CD4-positive, alpha-beta T cell (primary cell): ENCODE data around the gene FGD5. TPM values are rescaled to one million over a fixed set of nuclear protein-coding genes. Genes with fewer than 3 reads are reported as not detected.

Experiments
- ATAC-seq: fragments of 200-7000 bp; cut with Tn5 transposase; one replicate; pipeline ENCODE4 v1.10.0; 2022; ENCODE audit warnings: mild to moderate bottlenecking; ENCODE audit not compliant: poor library complexity
- CTCF ChIA-PET: fragments of 350-600 bp; sonication (Branson Sonifier 250); formaldehyde crosslinking; loops from one replicate; lab custom pipeline; 2021; ENCODE audit warnings: antibody characterized with exemption, inconsistent platforms; lab: Charles Lee
- POLR2A ChIA-PET: fragments of 350-600 bp; sonication (Branson Sonifier 250); formaldehyde crosslinking; loops from one replicate; lab custom pipeline; 2021; ENCODE audit warnings: antibody characterized with exemption, inconsistent platforms; lab: Charles Lee
- DNase-seq, 14 experiments: peaks; one replicate each; pipeline ENCODE4 v3.0.0-alpha.2; 2013 to 2020; ENCODE audit warnings: mixed read lengths in 2 of 14
- H3K27ac ChIP-seq, 2 donors: one replicate each; pipeline versions ENCODE4 v1.5.1 to v1.7.0; 2013; ENCODE audit warnings: low read length in 2 of 2, low read depth in 1 of 2, mild to moderate bottlenecking in 1 of 2
- H3K27me3 ChIP-seq, 2 experiments: 1 replicate in 1 of 2; 2 replicates in 1 of 2; pipeline versions ENCODE4 v1.6.1 to v1.7.0; 2013; ENCODE audit warnings: low read length in 2 of 2, control low read depth in 1 of 2, mild to moderate bottlenecking in 1 of 2, moderate library complexity in 1 of 2; ENCODE audit not compliant: insufficient read depth in 2 of 2, control insufficient read depth in 1 of 2
- H3K36me3 ChIP-seq: one replicate; pipeline ENCODE4 v1.6.1; 2013; ENCODE audit warnings: low read length, control low read depth; ENCODE audit not compliant: insufficient read depth
- H3K4me1 ChIP-seq: one replicate; pipeline ENCODE4 v1.6.1; 2013; ENCODE audit warnings: low read length, control low read depth; ENCODE audit not compliant: insufficient read depth
- H3K4me3 ChIP-seq: one replicate; pipeline ENCODE4 v1.5.1; 2013; ENCODE audit warnings: mild to moderate bottlenecking, low read length, moderate library complexity
- H3K9me3 ChIP-seq, 2 experiments: 1 replicate in 1 of 2; 2 replicates in 1 of 2; pipeline versions ENCODE4 v1.6.1 to v1.7.0; 2013; ENCODE audit warnings: low read length in 2 of 2, mild to moderate bottlenecking in 2 of 2, control low read depth in 1 of 2, moderate library complexity in 1 of 2; ENCODE audit not compliant: control insufficient read depth in 1 of 2, insufficient read depth in 1 of 2
- H3K27ac Mint-ChIP-seq: one replicate; pipeline ENCODE4 v1.8.0; 2020; ENCODE audit warnings: mixed read lengths
- H3K27me3 Mint-ChIP-seq: one replicate; pipeline ENCODE4 v1.8.0; 2021; ENCODE audit warnings: mixed read lengths
- H3K36me3 Mint-ChIP-seq: one replicate; pipeline ENCODE4 v1.8.0; 2021; ENCODE audit warnings: low read depth, mixed read lengths
- H3K4me1 Mint-ChIP-seq: one replicate; pipeline ENCODE4 v1.8.0; 2021; ENCODE audit warnings: low read depth, mixed read lengths
- H3K4me3 Mint-ChIP-seq: one replicate; pipeline ENCODE4 v1.8.0; 2020; ENCODE audit warnings: mild to moderate bottlenecking, mixed read lengths
- H3K9me3 Mint-ChIP-seq: one replicate; pipeline ENCODE4 v1.8.0; 2020; ENCODE audit warnings: mixed read lengths
- intact Hi-C, 2 experiments: fragments of 100-400 bp; cut with DNase I in 1 of 2; cut with micrococcal nuclease in 1 of 2; formaldehyde crosslinking; loops; one replicate each; pipeline versions ENCODE4 v1.15.1 to v1.9.0; 2023 to 2025; cut with DNase I, micrococcal nuclease
- total RNA-seq, 174 experiments: library from RNA in 2 of 174; stranded (reverse) in 2 of 174; gene quantifications; one replicate each; pipeline ENCODE4 v1.2.3 and lab custom pipeline; 2021 to 2026
- TF ChIP-seq, protein P1 (sequence below): fragments of 200-600 bp; IDR thresholded peaks from one replicate; pipeline ENCODE4 v1.8.0; 2022; ENCODE audit warnings: antibody characterized with exemption, mild to moderate bottlenecking

The FGD5 gene
- total RNA-seq, 2 experiments from 2014 or later = not detected

DNA sequence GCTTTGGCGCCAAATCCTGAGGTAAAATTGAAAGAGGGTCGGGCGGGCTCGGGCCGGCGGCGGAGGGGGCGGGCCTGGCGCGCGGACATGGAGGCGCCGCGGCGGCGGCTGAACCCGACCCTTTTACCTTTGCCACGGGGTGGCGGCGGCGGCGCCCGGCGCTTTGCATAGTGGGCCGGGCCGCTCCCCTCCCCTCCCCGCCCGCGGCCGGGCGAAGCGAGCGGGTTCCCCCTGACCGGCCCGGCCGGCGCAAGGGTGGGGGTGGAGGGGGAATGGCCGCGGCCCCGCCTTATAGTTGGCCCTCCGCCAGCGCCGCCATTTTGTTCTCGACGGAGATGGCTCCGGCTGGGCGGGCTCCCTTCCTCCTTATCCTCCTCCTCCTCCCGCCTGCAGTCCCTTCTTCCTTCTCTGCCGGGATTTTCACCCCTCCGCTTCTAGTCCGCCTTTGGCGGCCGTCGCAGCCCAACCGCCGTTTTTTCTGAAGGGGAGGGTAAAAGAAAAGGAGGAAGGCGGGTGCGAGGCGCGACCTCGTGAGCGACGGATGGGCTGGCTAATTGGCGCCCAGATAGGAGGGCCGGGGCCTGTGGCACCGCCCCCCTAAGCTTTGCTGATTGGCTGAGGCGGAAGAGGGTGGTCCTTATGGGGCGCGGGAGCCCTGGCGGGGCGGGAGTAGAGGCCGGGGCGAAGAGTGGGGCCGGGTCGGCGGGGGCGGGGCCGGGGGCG, 129.3 kb downstream of the FGD5 start:
- DNase-seq = peak; percentile 93 to 97 (median 95)
- Histone ChIP-seq H3K4me3 (peak overlapping the region; percentile 96), H3K36me3 (peaks cover 32% of the 10 kb centered on the region), H3K4me1 (peaks cover 30% of the 10 kb centered on the region), H3K27me3 (no peaks in the 10 kb centered on the region), H3K9me3 (no peaks in the 10 kb centered on the region), H3K27ac (peak overlapping the region; percentile 98 to 99)
- H3K27ac Mint-ChIP-seq = peak overlapping the region; percentile 98
- H3K4me3 Mint-ChIP-seq = peak overlapping the region; percentile 98
- POLR2A ChIA-PET = interaction anchor here (0.6 to 2.7 kb wide), 19 partner anchors 8 to 823 kb away, joined by 3 to 40 read pairs (median 5); partner anchors contain the start of genes CAPN7, CCDC174, CHCHD4 and LSM3
- no peaks in the 10 kb centered on the region for H3K27me3 Mint-ChIP-seq
- peaks cover 43% of the 10 kb centered on the region for H3K36me3 Mint-ChIP-seq
- no peaks in the 10 kb centered on the region for H3K9me3 Mint-ChIP-seq
- ATAC-seq = peak; percentile 90
- peaks cover 65% of the 10 kb centered on the region for H3K4me1 Mint-ChIP-seq
- TF ChIP-seq, protein P1, sequence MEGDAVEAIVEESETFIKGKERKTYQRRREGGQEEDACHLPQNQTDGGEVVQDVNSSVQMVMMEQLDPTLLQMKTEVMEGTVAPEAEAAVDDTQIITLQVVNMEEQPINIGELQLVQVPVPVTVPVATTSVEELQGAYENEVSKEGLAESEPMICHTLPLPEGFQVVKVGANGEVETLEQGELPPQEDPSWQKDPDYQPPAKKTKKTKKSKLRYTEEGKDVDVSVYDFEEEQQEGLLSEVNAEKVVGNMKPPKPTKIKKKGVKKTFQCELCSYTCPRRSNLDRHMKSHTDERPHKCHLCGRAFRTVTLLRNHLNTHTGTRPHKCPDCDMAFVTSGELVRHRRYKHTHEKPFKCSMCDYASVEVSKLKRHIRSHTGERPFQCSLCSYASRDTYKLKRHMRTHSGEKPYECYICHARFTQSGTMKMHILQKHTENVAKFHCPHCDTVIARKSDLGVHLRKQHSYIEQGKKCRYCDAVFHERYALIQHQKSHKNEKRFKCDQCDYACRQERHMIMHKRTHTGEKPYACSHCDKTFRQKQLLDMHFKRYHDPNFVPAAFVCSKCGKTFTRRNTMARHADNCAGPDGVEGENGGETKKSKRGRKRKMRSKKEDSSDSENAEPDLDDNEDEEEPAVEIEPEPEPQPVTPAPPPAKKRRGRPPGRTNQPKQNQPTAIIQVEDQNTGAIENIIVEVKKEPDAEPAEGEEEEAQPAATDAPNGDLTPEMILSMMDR = no peak
- CTCF ChIA-PET = no interaction called here
- intact Hi-C loops = loop anchor here (1.0 to 10.0 kb wide), 10 partner anchors 147 to 909 kb away; partner anchors contain the start of genes CCDC174 (in 2 of the 2), RBSN (in 2 of the 2), BTD (in 1 of the 2) and CHCHD4 (in 1 of the 2)

DNA sequence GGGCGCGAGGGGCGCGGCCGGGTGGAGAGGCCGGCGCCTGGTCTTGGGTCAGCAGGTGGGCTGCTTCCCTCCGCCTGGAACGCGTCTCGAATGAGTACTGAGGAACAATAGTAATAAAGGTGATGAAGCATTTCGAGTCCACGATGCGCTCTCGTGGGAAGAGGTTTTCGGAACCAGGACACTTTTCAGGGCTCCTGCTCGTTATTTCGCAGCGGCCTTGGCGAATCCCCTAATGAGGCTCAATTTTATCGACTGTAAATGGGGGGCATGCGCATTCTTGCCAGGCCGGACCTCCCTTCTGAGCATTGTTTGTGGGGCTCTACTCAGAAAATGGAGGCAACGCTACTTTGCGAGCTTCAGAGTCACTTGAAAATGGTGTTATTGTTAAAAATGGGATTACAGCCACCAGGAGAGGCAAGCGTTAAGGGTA, 129.9 kb downstream of the FGD5 start:
- peak overlapping the region; percentile 98 for H3K4me3 Mint-ChIP-seq
- POLR2A ChIA-PET = interaction anchor here (0.6 to 2.7 kb wide), 13 partner anchors 8 to 824 kb away, joined by 3 to 27 read pairs (median 3); partner anchors contain the start of genes CAPN7, CCDC174, CHCHD4 and LSM3
- intact Hi-C loops = loop anchor here (1.0 to 10.0 kb wide), 10 partner anchors 117 to 909 kb away; partner anchors contain the start of genes RBSN (in 2 of the 2), BTD (in 1 of the 2), CCDC174 (in 1 of the 2) and CHCHD4 (in 1 of the 2)
- Histone ChIP-seq H3K9me3 (no peaks in the 10 kb centered on the region), H3K27me3 (no peaks in the 10 kb centered on the region), H3K4me3 (peak overlapping the region; percentile 96), H3K36me3 (peaks cover 30% of the 10 kb centered on the region), H3K27ac (peak overlapping the region; percentile 69 to 98), H3K4me1 (peaks cover 30% of the 10 kb centered on the region)
- H3K9me3 Mint-ChIP-seq = no peaks in the 10 kb centered on the region
- peaks cover 38% of the 10 kb centered on the region for H3K36me3 Mint-ChIP-seq
- CTCF ChIA-PET = no interaction called here
- DNase-seq (no peak), ATAC-seq (no peak)
- H3K27me3 Mint-ChIP-seq = no peaks in the 10 kb centered on the region
- H3K27ac Mint-ChIP-seq = peak overlapping the region; percentile 98
- TF ChIP-seq, protein P1 = no peak
- H3K4me1 Mint-ChIP-seq = peaks cover 60% of the 10 kb centered on the region

DNA sequence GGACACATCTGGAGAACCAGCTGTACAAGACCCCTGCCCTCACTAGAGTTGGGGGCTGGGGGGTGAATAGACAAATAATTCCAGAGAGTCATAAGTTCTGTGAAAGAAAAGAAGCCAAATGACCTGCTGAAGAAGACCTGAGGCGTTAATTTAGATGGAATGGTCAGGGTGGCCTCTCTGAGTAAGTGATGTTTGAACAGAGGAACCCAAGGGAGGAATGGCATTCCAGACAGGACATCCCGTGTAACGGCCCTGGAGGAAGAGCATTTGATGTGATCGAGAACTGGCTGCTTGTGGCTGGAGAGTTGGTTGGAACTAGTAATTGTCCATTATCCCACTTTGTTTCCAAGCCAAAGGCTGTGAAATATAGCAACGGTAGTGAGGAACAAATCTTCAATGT, 130.4 kb downstream of the FGD5 start:
- TF ChIP-seq, protein P1 = no peak
- Mint-ChIP-seq H3K4me3 (peak overlapping the region; percentile 98), H3K4me1 (peaks cover 55% of the 10 kb centered on the region), H3K27ac (peak overlapping the region; percentile 98), H3K9me3 (no peaks in the 10 kb centered on the region), H3K27me3 (no peaks in the 10 kb centered on the region), H3K36me3 (peaks cover 33% of the 10 kb centered on the region)
- H3K4me3 ChIP-seq = peak overlapping the region; percentile 96
- H3K27ac ChIP-seq = peak overlapping the region in 1 of 2 donors; percentile 98
- no peaks in the 10 kb centered on the region for H3K27me3 ChIP-seq
- H3K4me1 ChIP-seq = peaks cover 30% of the 10 kb centered on the region
- intact Hi-C loops = loop anchor here (1.0 to 10.0 kb wide), 10 partner anchors 116 to 908 kb away; partner anchors contain the start of genes RBSN (in 2 of the 2), BTD (in 1 of the 2), CCDC174 (in 1 of the 2) and CHCHD4 (in 1 of the 2)
- ATAC-seq (no peak), DNase-seq (no peak)
- POLR2A ChIA-PET = interaction anchor here (1.1 to 1.5 kb wide), 3 partner anchors 297 to 824 kb away, joined by 6 to 27 read pairs (median 7); partner anchors contain the start of genes CCDC174, CHCHD4, LSM3 and TMEM43
- no peaks in the 10 kb centered on the region for H3K9me3 ChIP-seq
- CTCF ChIA-PET = interaction anchor here (1.4 kb wide), 1 partner anchor 23 kb away, joined by 3 read pairs; no protein-coding TSS in a partner anchor
- peaks cover 27% of the 10 kb centered on the region for H3K36me3 ChIP-seq
